OCI-LY3 (cell line): ENCODE data around the gene ARHGAP25.
A peak's percentile ranks its signal among the peaks of the same experiment; 100 is the strongest.

ENCODE experiments used
- EZH2phosphoT487 ChIP-seq: fragments of 200-600 bp; shearing (Covaris generic); IDR thresholded peaks from 2 replicates; pipeline ENCODE4 v1.6.1; 2018; ENCODE audit warnings: antibody characterized with exemption, mixed run types, low read depth
- TF ChIP-seq, protein P1 (sequence below): fragments of 200-600, 300-600 bp; sonication (generic); IDR thresholded peaks from 2 replicates; pipeline ENCODE4 v1.5.1; 2014; ENCODE audit warnings: antibody characterized with exemption, low read length, low read depth

- TF ChIP-seq, protein P1, sequence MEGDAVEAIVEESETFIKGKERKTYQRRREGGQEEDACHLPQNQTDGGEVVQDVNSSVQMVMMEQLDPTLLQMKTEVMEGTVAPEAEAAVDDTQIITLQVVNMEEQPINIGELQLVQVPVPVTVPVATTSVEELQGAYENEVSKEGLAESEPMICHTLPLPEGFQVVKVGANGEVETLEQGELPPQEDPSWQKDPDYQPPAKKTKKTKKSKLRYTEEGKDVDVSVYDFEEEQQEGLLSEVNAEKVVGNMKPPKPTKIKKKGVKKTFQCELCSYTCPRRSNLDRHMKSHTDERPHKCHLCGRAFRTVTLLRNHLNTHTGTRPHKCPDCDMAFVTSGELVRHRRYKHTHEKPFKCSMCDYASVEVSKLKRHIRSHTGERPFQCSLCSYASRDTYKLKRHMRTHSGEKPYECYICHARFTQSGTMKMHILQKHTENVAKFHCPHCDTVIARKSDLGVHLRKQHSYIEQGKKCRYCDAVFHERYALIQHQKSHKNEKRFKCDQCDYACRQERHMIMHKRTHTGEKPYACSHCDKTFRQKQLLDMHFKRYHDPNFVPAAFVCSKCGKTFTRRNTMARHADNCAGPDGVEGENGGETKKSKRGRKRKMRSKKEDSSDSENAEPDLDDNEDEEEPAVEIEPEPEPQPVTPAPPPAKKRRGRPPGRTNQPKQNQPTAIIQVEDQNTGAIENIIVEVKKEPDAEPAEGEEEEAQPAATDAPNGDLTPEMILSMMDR: peak; percentile 42; the same call in 1 of the 2 replicates
- no peak for TF ChIP-seq EZH2phosphoT487
Observed at GRCh38 chr2:68776124-68776523, 41.5 kb downstream of the ARHGAP25 start.
